Jurkat, Clone E6-1 (cell line): ENCODE results near the gene ALK.
"Not testable (repeated sequence)": the region's sequence is repeated elsewhere in the genome, so short reads cannot be mapped to it uniquely, and the experiment has no call there.

ENCODE experiments used
- DNase-seq: peaks from one replicate; pipeline ENCODE4 v3.0.0-alpha.2; 2011; ENCODE audit warnings: low read depth, low spot score
- H3K4me3 ChIP-seq: 2 replicates; pipeline ENCODE4 v1.5.1; 2011; ENCODE audit warnings: mild to moderate bottlenecking, low read length, control low read depth, moderate library complexity

ALK gene

GRCh38 chr2:29273004-29273684, 648.2 kb downstream of the ALK start:
- no peak for DNase-seq
- H3K4me3 ChIP-seq, result no peak overlapping the region

- no peak overlapping the region for H3K4me3 ChIP-seq
- no peak for DNase-seq
Measured at GRCh38 chr2:29272311-29272710, 649.1 kb downstream of the ALK start.

DNA sequence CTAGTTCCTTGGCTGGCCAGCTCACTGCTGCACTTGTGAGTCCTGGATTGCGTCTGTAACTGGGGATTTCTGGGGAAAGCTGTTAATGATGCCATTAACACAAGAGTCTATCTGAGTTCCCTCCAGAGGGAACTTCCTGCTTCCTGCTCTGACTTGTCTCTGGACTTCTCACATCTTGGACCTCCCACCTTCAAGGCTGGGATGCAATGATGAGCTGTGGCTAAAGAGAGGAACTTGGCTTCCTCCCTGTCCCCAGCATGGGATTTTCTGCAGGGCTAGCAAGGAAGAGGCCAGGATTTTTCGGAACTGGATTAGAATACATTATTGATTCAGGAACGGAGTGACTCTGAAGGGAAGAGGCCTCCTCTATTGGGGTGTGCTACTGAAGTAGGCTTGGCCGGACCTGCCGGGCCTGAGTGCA, 650.7 kb downstream of the ALK start:
- no peak for DNase-seq
- no peak overlapping the region for H3K4me3 ChIP-seq

- no peak for DNase-seq
- no peak overlapping the region for H3K4me3 ChIP-seq
Measured at GRCh38 chr2:29269765-29270109, 651.6 kb downstream of the ALK start.

GRCh38 chr2:29269095-29269764, 652.2 kb downstream of the ALK start:
- no peak overlapping the region for H3K4me3 ChIP-seq
- no peak for DNase-seq

- no peak for DNase-seq
Measured at GRCh38 chr2:29267720-29268119, 653.7 kb downstream of the ALK start.

DNA sequence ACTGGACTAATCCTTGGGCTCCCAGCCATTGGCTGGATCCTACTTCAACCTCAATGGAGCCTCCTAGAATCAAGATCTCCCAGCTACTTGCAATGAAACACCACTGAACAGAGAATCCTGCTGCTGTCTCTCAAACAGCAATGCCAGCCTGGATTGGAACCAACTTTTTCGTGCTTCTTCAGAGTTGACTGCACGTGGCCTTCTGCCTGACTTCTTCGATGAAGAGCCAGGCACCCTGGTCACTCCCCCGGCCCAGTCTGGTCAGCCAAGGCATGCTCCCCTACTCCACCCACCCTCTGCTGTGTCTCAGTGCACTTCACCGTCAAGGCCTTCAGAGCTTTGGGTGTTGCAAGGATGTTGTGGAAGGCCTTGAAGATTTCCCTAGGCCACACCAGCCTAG, 657.5 kb downstream of the ALK start:
- H3K4me3 ChIP-seq, result no peak overlapping the region
- no peak for DNase-seq

More at GRCh38 chr2:29267720-29268119, 653.7 kb downstream of the ALK start:
- H3K4me3 ChIP-seq, result no peak overlapping the region

DNA sequence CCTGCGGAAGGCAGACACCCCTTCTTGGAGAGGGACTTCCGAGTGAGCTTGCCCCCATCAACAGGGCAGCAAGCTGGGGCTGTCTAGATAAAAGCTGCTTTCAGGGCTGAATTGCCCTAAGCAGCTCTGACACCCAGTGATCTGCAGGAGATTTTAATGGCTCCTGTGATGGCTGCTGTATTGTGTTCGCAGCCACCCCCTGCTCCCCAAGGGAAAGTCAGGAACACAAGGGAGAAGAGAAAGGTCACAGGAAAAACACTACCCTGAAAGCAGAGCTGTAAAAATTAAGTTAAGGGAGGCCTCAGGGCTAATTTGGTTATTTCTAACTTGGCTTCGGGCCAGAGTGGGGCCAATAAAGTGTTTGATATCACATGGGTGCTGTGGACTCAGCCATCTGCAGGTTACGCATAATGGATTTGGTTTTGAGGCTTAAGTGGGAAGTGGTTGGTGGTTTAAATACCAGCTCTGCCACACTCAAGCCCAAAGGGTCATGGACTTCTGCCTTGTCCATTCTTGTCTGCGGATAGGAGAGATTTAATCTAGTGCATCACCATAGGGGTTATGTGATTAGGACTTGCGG, 658.6 kb downstream of the ALK start:
- no peak for DNase-seq
- H3K4me3 ChIP-seq, result no peak overlapping the region

GRCh38 chr2:29261003-29261402, 660.4 kb downstream of the ALK start:
- no peak for DNase-seq
- no peak overlapping the region for H3K4me3 ChIP-seq

DNA sequence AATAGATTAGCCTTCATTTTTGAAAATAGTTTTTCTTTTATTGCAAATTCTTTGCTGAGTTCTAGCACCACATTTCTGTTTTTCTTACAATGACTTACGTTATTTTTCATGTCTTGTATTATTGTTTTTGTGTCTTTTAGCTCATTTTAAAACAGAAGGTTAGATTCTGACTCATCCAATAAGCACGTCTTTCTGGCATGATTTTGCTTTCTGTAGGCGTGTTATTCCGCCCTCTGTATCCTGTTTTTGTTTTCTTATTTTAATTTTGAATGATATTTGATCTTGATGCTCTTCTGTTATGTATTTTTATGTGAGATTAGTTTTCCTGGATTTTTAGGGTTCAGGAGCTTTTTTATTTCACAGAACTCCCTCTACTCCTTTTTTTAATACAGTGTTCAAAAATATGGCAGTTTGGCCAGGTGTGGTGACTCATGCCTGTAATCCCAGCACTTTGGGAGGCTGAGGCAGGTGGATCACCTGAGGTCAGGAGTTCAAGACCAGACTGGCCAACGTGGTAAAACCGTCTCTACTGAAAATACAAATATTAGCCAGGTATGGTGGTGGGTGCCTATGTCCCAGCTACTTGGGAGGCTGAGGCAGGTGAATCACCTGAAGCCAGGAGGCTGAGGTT, 661.1 kb downstream of the ALK start:
- H3K4me3 ChIP-seq, result no peak overlapping the region
- no peak for DNase-seq

- no peak overlapping the region for H3K4me3 ChIP-seq
- no peak for DNase-seq
Measured at GRCh38 chr2:29259221-29259620, 662.2 kb downstream of the ALK start.

- H3K4me3 ChIP-seq, result no peak overlapping the region
- no peak for DNase-seq
Measured at GRCh38 chr2:29255004-29255403, 666.4 kb downstream of the ALK start.

DNA sequence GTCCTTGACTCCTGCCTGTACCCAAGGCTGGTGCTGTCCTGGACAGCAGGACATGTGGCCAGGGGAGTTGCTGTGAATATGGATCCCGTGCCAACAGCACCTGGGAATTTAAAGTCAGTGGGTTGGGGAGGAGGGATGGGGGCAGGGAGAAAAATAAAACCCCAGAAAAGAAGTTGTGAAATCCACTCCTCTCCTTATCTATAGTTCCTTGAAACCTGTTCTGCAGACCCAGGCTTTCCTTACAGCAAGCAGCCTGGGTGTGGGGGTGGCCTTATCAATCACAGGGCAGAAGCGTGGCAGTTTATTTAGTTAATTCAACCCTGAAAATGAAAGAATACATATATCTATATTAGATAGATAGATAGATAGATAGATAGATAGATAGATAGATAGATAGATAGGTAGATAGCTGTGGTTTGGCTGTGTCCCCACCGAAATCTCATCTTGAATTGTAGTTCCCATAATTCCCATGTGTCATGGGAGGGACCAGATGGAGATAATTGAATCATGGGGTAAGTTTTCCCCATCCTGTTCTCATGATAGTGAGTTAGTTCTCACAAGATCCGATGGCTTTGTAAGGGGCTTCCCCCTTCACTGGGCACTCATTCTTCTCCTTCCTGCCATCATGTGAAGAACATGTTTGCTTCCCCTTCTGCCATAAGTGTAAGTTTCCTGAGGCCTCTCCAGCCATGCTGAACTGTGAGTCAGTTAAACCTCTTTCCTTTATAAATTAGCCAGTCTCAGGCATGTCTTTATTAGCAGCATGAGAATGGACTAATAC, 667.7 kb downstream of the ALK start:
- DNase-seq, H3K4me3 ChIP-seq: not testable (repeated sequence)

- no peak overlapping the region for H3K4me3 ChIP-seq
- DNase-seq, result no peak
Measured at GRCh38 chr2:29253026-29253425, 668.4 kb downstream of the ALK start.

DNA sequence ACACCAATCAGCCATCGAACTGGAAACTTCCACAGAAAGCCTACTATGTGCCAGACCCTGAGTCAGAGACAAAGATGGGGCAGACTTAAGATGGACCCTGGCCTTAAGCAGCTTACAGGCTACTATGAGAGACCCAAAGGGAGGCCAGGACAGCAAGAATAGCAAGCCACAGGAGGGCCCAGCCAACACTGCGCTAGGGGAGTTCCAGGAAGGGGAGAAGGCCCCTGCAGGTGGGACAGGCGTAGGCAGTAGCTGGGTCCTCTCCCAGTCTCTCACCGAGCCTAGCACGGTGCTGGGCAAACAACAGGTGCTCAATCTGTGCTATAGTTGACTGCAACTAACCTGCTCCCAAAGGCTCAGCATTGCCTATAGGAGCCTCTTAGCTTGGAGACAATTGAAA, 670.0 kb downstream of the ALK start:
- H3K4me3 ChIP-seq, result no peak overlapping the region
- DNase-seq, result no peak

DNA sequence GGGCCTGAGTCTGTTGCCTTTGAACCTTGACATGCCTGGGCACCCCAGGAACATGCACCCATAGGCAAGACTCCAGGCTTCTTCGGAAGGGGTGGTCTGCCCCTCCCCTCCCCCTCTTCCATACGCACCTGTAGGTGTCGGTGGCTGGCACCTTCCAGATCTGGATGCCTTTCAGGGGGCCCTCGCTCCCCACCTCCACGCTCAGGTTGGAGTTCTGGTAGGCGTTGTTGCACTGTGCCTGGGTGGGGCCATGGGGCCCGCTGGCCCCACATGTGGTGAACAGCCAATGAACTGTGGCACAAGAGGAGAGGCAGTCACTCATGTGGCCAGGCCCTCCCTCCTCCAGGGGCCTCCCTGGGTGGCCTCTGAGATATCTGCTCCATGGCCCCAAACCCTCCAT, 670.4 kb downstream of the ALK start:
- DNase-seq, result no peak

DNA sequence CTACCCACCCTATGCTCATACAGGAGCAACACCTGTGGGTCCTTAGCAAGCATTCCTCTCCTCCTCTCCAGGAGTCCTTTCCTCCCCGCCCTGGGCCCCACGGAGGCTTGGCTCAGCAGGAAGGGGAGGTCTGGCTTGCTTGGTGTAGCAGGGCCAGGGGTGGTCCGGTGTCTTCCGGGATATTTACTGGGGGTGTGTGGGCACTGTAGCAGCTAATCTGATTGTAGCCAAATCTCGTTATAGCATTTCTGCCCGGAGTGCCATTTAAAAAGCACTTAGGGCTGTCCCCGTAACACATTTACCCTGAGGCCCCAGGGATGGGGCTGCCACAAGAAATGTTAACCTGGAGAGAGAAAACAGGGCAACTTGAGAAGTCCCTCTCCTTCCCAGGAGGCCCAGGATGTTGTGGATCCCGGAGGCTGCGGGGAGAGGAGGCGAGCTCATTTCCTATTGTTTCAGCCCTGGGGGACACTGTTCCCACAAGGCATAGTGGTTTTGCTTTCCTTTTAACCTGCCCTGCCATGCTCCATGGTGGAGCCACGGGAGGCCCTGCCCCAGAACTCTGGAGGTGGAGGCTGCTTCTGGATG, 671.6 kb downstream of the ALK start:
- DNase-seq, result no peak
- no peak overlapping the region for H3K4me3 ChIP-seq

More for the DNA sequence above, 670.4 kb downstream of the ALK start:
- no peak overlapping the region for H3K4me3 ChIP-seq

DNA sequence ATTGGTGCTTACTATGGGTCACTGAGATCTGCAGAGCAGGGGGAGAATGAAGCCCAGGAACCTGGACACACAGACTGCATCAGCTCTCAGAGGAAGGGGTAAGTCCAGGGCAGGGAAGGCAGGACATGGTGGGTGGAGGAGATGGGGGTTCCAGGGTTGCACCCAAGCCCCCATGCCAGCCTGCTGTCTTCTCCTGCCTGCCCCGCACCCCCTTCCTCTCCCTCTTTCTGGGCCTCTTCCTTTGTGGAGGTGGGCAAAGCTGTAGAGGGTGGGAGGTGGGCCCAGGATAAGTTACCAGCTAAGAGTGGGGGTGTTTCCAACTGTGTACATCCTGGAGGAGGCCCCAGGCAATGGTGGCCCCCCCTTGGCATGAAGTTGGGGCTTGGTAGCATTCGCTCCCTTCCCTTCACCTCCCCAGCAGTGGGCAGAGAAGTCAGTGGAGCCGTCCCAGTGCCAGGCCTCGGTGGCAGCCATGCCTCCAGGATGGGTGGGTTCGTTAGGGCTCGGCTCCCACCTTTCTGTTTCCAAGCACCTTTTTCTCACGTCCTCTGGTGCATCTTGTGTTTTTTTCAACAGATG, 674.0 kb downstream of the ALK start:
- no peak overlapping the region for H3K4me3 ChIP-seq
- DNase-seq, result no peak
